ENCODE measurements around the gene XPO6.

Gene XPO6

DNA sequence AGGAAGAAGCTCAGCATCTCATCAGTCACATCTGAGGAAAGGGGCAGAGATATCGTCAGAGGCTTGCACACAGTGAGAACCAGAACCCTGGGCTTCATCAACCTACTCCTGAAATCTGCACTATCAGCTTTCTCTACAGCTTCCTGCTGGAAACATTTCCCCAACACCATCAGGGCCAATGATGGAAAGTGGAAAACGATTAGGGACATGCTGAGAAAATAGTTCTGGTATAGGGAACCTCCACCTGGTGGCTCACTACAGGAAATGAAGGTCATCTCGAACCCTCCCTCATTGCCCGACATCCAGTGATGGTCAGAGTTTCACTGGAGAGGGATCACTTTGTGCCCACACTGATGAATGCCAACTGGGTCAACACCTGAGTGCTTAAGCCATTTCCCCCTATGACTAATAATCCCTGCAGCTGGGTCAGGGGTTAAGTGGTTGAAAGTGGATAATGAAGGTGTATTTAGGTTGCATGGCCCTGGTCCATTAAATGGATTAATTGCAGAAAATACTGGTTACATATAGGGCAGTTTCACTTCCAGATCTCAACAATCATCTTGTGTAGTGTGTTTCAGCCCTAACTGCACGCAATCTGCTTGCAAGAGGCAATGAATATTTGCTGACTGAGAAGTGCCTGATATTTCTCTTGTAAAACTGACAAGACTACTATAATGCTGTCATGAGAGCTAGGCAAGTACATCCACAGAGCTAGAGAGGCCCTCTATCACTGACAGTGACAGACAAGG, 105.1 kb downstream of the XPO6 start:
- DNase-seq, result no peak

DNA sequence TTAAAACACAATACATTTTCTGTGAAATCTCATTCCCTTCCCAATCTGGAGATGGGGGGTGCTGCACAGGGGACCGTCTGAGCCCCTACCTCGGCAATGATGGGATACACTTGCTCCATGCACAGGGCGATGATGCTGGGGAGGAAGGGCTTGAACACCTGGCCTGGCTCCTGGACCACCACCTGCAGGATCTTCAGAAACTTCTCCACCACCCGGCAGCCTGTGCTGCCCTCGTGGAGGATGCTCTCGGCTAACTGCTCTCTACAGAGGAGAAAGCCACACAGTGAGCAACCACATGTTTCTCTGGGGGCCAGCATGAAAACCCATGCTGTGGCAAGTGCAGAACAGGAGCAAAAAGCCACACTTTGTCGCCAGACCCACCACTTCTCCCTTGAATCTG, 105.8 kb downstream of the XPO6 start:
- DNase-seq, result no peak

DNA sequence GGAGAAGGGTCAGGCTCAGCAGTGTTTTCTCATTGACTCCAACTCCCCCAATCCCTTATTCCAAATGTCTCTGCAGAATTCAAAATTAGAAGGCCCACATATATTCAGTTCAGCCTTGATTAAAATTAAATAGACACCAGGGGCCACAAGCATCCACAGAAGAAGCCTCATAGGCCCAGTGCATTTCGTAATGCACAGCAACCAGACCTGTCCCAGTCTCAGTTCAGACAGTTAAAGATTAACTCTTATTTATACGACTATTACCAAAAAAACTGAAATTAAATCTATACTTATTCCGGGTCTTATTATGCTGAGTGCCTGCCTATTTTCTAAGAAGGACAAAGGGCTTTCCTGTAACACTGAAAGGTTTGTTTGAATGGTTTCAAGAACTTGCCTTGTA, 106.5 kb downstream of the XPO6 start:
- DNase-seq, result no peak

DNA sequence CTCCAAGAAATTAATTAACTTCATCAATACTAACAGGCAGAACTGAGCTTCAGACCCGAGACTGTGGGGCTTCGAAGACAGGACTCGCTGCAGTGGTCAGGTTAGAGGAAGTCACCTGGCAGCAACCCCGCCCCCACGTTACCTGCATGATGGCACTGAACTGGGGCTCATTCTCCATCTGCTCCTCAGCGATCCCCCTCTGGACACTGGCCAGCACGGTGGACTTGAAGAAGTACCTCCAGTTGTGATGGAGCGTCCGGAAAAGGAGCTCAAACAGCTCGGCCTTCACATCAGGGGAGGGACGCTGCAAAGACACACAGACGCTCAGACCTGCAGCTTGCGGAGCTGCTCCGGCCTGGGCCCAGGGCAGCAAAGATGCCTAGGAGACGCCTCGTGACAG, 107.4 kb downstream of the XPO6 start:
- no peak for DNase-seq

DNA sequence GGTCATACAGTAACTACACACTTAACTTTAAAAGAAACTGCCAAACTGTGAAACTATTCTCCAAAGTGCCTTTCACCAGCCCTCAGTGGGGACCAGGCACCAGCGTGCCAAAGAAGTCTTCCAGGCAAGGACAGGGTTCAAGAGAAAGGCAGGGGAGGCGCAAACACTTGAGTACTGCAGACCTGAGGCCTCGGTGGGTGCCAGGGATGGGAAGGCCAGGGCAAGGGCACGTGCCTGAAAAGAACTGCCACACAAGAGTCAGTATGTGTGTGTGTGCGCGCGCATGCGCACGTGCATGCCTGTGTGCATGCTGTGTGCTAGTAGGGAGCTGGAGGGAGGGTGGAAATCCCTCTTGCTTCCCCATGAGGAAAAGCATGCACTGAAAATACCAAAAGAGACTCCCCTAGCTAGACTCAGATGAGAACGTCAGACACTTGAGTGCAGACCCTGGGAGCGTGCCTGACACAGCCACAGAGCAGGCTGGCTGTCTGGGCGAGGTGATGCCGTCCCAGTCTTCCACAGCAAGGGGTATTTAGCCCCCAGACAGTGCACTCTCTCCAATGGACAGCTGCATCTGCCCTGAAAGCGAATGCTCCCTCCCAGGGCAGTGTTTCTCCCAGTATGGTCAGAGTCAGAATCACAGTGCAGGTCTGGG, 108.1 kb downstream of the XPO6 start:
- no peak for DNase-seq

DNA sequence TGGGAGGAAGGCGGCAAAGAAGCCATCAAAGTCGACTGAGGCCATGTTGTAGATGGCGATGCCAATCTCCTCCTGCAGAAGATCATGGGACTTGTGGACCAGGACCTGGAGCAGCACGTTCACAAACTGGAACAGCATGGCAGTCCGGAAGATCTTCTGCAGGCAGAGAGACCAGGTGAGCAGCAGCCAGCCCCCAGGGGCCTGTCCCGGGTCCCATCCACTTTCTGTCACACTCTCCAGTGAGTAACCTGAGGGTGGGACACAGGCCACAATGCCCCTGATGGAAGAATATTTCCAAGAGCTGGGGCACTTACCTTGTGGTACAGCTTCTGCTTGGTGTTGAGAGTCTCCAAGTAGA, 110.3 kb downstream of the XPO6 start:
- DNase-seq, result no peak

DNA sequence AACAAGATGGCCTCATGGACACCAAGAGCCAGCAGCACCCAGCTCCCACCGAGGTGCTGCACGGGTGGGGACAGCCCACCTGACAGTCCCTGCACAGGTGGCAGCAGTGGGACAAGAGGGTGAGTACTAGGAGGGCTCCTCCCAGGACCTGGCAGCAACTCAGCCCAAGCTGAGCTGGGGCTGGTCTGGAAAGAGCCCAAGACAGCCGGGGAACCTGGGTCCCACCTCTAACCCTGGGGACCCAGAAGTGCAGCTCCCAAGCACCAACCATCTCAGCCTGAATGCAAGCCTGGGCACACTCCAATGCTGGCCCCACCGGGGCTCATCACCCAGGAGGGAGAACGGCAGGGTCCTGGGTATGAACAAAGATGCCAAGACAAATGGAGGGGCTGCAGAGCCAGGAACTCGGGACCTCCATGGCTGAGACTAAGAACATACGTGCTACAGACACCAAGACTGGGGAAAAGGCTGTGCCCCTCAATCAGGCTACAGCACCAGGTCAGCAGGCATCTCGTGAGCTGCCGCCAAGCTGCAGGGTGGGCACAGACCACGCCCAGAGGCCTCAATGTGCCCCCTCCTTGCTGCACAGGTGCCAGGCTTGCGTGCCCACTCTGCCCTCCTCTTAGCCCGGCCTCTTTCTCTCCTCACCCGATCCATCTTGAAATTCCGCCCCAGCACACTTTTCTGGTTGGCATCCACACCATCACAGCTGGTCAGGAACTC, 110.8 kb downstream of the XPO6 start:
- no peak for DNase-seq

DNA sequence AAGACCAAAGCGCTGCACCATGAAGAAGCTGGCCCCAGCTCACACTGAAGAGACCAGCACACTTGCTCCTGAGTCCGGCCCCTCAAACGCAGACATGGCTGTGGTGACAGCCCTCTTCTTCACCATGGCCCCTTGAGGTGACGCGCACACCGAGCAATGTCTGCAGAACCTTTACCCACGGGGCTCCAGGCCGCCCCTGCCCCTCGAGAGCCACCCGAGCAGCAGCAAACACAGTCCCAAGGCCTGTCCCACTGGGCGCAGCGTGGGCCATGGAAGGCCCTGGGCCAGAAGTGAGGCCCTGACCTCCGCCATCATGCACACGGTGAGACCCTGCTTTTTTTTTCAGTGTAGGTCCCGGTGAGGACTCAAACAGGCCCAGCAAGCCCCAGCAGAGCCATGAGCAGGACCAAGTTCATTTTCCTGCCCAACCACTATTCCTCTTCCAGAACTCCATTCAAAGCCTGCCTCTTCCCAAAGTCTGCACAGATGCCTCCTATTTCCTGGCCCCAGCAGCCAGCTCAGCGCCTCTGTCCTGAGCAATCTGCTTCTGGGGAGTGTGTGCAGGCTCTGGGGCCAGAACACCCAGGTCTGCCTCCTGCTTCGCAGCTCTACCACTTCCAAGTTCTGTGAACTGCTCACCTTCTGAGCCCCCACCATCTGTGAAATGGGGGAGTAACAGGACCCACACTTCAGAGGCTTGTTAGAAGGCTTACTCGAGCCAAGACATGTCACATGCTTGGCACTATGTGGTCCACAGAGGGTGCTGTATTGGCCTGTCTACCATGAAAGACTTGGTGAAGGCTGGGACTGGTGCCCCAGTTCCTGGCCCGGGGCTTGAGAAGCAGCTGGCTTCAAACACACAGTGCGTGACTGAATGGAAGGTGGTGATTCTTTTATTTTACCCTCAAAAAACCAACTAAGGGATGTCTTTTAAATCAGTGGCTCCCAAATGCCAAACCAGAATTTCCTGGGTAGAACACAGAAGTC, 112.5 kb downstream of the XPO6 start:
- DNase-seq, result no peak

DNA sequence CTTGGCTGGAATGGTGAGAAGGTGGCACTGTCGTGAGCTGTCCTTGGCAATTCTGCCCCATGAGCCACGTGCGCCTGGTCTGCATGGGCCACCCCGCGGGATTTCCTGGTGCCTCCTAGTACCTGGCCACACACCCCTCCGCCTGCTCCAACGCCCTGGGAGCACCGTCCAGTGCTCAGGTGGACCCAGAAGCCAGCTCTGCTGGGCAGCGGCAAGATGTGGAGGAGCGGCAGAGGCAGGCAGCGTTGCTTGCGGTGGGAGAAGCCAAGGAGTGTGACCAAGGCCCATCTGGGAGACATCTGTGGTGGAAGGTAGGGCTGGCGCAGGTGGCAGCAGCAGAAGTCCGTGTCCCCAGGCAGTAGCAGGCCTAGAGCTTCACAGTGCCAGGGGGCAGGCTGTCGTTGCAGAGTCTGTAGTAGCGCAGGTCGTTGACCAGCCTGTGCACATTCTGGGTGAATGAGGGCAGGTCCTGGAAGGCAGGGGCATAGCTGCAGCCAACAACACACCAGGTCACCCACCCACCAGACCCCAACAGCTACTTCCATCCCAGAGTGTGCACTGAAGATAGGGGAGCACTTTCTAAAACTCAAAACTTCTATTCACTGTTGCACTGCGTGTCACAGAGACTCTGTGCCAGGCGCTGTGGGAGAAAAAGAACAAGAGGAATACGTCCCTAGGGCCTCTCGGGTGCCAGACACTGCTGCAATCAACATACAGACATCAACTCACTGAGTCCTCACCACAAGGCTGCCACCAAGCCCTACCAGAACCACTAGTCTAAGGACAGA, 113.4 kb downstream of the XPO6 start:
- no peak for DNase-seq

DNA sequence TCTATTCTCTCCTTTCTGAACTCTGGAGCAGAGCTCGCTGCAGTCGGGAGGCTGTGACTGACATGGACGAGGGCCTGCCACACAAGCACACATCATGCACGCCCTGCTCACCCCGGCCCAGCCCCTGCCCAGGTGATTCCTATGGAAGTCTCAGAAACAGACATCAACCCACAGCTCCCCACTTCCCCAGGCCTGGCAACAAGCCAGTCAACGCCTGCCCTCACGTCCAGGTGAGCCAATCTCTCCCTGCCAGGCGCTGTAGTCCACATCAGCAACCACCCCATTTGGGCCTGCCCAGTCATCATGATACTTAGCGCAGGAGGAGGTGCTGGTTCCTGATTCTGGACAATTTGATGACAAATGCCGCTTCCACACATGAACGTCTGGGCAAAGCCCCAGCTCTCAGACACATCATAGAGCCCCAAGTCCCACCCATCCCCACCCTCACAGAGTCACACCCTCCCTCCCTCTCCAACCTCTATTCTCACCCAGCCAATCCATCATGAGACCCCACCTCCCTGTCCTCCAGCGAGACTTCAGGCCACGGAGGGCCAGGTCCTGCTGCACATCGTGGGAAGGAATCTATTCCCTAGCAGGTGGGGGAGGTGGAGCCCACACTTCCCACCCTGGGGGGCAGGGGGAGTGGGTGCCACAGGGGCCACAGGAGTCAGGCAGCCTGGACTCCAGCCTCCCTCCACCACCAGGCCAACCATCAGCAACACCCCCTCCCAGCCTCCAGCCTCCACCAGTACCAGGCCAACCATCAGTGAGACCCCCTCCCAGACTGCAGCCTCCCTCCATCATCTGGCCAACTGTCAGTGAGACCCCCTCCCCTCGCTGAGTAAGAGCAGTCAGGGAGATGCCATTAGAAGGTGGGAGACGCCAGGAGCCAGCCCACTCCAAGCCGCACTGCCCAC, 114.5 kb downstream of the XPO6 start:
- no peak for DNase-seq

DNA sequence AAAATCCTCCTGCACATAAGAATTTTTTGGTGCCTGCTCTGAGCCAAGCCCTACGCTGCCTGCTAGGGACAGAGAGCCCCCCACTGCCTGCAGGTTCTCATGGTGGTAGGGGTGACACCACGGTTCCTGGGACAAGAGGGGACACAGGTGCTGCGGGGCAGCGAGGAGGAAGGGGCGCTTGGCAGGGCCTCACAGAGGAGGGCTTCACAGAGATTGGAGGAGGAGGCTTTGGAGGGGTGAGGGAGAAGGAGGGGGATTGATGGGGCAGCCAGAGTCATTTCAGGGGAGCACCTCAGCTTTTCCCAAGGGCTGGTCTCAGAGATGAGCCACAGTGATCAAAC, 118.4 kb downstream of the XPO6 start:
- no peak for DNase-seq

DNA sequence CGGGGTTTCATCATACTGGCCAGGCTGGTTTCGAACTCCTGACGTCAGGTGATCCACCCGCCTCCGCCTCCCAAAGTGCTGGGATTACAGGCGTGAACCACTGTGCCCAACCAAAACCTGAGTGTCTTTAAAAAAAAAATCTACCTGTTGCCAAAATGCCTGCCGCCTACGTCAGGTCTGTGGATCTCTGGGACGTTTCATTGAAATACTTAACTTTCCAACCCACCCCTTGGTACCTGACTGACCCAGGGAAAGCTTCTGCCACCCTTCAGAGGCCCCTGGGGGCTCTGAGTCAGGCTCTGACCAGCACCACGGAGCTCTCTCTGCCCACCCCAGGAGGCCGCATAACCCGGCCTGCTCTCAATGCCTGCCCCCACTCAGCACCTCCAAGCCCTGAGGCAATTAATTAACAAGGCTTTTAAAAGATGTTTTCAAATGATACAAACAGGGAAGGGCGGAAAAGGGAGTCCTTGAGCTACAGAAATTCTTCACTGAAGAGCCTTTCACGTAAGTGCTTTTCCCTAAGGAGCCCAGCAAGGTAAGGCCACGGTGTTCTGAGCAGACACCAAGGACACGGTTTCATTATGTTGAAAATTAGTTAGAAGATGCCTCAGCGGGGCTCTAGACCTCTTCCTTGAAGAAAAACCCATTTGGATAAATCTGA, 118.9 kb downstream of the XPO6 start:
- DNase-seq, result no peak

DNA sequence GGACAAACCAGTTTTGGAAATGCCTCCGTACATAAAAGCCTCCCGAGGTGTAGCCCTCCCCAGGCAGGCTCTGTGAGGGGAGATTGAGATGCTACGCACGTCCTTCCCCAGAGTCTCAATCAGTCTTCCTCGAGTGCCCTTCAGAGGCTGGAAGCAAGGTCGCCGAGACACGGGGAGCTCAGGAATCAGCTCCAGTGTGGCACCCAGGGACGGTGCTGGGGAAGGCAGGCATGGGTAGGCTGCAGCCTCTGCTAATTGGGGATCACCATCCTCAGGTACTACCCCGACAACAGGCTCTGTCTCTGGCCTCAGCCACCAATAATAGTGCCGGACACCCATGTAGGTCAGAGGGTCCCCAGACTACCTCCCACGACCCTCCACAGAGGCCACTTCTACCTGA, 120.1 kb downstream of the XPO6 start:
- no peak for DNase-seq

DNA sequence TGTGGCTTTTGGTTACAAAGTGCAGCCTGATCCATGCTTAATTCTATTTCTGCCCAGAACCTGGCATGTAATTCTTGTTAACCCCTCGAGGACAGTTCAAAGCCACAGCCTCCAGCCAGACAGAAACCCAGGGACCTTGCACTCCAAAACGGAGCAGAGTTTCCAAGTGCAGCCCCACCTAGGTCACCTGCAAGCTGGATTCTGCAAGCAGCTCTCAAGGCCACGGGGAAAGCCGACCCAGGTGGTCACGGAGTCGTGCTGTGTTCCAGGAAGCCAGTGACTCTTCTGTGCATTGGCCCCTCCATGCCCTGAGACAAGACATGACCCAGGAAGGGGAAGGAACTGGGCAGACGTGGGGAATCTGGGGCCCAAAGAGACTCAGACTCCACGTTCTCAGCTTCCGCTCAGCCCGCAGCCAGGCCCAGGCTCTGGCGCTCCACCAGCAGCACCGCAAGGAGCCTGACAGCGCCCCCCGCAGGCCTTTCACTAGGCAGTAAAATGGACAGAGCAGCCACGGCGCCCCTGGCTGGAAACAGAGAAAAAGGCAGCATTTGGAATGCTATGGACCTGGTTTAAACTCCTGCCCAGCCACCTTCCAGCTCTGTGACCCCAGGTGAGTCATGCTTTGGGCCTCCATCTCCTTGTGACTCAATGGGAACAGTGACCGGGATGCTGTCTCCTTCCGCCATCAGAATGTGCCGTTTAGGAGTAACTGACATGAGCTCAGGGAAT, 121.0 kb downstream of the XPO6 start:
- no peak for DNase-seq

DNA sequence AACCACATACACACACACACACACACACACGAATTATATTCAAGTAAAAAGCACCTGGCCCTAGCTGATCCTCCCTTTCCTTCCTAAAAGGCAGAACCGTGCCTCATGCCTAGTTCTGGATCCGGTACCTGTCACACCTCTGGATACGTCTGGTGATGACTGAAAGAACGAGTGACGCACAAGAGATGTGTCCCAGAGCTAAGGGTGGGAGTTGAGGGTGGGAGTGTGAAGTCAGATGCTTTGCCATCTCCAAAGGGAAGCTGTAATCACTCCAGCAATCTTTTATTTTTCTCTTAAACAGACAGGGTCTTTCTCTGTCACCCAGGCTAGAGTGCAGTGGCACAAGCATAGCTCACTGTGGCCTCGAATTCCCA, 121.8 kb downstream of the XPO6 start:
- DNase-seq, result no peak

DNA sequence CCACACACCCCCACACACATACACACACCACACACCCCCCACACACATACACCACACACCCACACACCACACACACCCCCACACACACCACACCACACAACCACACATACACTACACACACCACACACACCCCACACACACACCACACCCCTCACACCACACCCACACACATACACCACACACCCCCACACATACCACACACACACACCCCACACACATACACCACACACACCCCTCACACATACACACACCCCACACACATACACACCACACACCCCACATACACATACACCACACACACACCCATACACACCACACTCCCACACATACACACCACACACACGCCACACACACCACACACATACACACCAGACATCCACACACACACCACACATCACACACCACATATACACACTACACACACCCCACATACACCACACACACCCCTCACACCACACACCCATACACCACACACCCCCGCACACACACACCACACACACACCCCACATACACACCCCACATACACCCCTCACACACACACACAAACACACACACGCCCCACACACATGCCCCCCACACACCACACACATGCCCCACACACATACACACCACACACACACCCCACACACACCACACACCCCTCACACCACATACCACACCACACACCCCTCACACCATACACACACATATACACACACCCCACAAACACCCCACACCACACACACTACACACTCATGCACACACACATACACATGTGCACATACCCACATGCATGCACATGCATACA, 122.4 kb downstream of the XPO6 start:
- no peak for DNase-seq

DNA sequence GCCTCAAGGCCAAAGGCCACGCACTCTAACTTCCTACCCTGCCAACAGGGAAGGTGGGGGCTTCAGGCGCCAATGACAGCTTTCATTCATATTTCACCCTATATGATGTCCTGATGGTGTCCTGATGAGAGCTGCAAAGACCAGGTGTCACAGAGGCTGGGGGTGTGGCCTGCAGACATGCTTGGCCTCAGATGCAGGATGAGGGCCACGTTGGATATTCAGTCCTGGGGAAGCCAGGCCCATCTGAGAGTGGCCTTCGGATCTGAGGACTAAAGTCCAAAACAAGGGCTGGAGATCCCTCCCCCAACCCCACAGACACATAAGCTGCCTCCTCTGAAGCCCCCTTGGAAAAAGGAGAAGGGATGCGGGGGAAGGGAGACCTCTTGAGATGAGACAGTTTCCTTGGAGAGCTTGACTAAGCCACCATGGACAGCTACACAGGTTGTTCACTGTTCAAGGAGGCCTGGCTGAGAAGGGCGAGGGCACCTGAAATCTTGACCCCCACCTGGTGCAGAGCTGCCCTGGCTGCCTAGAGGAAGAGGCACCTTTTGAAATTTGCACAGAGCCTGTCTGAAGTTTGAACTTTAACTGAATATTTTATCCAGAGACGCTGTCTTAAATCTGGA, 124.0 kb downstream of the XPO6 start:
- no peak for DNase-seq

DNA sequence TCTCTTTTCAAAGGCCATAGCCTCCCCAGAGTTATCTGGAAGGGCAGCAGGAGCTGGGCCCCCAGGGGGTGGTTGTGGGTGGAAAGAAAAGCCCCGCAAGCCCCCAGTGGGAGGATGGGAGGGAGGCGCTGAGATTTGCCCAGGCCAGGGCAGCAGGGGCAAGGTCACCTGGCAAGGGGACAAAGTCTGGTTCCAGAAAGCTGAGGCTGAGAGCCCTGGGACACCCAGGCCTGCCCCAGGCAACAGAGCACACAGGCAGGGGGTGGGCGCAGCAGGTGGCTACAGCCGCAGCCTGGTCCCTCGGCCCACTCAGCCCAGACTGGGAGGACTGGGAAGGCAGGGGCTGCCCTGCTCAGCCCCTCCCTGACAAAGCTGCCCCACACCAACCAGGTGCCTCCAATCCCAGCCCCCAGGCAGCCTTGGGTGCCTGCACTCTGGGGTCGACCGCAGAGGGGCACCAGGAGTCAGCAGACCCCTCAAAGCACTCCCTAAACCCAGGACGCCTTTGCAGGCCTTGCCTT, 124.6 kb downstream of the XPO6 start:
- DNase-seq, result no peak

Measured in activated T-cell treated with anti-CD3 and anti-CD28 coated beads for 4 hours (primary cell).